ENCODE measurements around the gene CEP85L.

Gene CEP85L

GRCh38 chr6:118651282-118652050, at the start of gene CEP85L:
TSS of gene CEP85L (minus strand) at chr6:118651591. CDS start at chr6:118651269, 322 bp downstream.
- in situ Hi-C loops (cut with HindIII; ENCODE audit: low sequenced_read_pairs): no loop called here
- peak; percentile 69 for DNase-seq (ENCODE audit: low read depth)
- H3K4me3 ChIP-seq (ENCODE audit: low read depth, low read length): peak within 1 kb of the TSS; percentile 88
- no peak for TF ChIP-seq CTCF (IDR thresholded peaks at IDR 0.05; ENCODE audit: low read depth, low read length, missing control alignments)

GRCh38 chr6:118700531-118700930, 49.1 kb upstream of the CEP85L start:
- DNase-seq (ENCODE audit: low read depth): no peak
- TF ChIP-seq CTCF (IDR thresholded peaks at IDR 0.05; ENCODE audit: low read depth, low read length, missing control alignments): no peak
- in situ Hi-C loops (cut with HindIII; ENCODE audit: low sequenced_read_pairs): no loop called here

GRCh38 chr6:118697554-118697953, 46.2 kb upstream of the CEP85L start:
- in situ Hi-C loops (cut with HindIII; ENCODE audit: low sequenced_read_pairs): no loop called here
- no peak overlapping the region for H3K4me3 ChIP-seq (ENCODE audit: low read depth, low read length)
- TF ChIP-seq CTCF (IDR thresholded peaks at IDR 0.05; ENCODE audit: low read depth, low read length, missing control alignments): no peak
- no peak for DNase-seq (ENCODE audit: low read depth)

More at GRCh38 chr6:118700531-118700930, 49.1 kb upstream of the CEP85L start:
- no peak overlapping the region for H3K4me3 ChIP-seq (ENCODE audit: low read depth, low read length)

- H3K4me3 ChIP-seq (ENCODE audit: low read depth, low read length): no peak overlapping the region
- in situ Hi-C loops (cut with HindIII; ENCODE audit: low sequenced_read_pairs): no loop called here
- no peak for TF ChIP-seq CTCF (IDR thresholded peaks at IDR 0.05; ENCODE audit: low read depth, low read length, missing control alignments)
- no peak for DNase-seq (ENCODE audit: low read depth)
Observed at GRCh38 chr6:118696271-118696670, 44.9 kb upstream of the CEP85L start.

GRCh38 chr6:118693562-118693961, 42.2 kb upstream of the CEP85L start:
- DNase-seq (ENCODE audit: low read depth): no peak
- TF ChIP-seq CTCF (IDR thresholded peaks at IDR 0.05; ENCODE audit: low read depth, low read length, missing control alignments): no peak
- in situ Hi-C loops (cut with HindIII; ENCODE audit: low sequenced_read_pairs): no loop called here
- H3K4me3 ChIP-seq (ENCODE audit: low read depth, low read length): no peak overlapping the region

- in situ Hi-C loops (cut with HindIII; ENCODE audit: low sequenced_read_pairs): no loop called here
- DNase-seq (ENCODE audit: low read depth): no peak
- TF ChIP-seq CTCF (IDR thresholded peaks at IDR 0.05; ENCODE audit: low read depth, low read length, missing control alignments): no peak
- H3K4me3 ChIP-seq (ENCODE audit: low read depth, low read length): no peak overlapping the region
Observed at GRCh38 chr6:118685823-118686449, 34.5 kb upstream of the CEP85L start.

All from astrocyte of the cerebellum (primary cell).